B cell (primary cell): Measurements from ENCODE around the gene ADARB2. TPM values are rescaled to one million over a fixed set of nuclear protein-coding genes. Genes with fewer than 3 reads are reported as not detected.

Source experiments
- ATAC-seq: fragments of 200-7000 bp; cut with Tn5 transposase; one replicate; pipeline ENCODE4 v1.10.0; 2021; ENCODE audit warnings: low read depth, mild to moderate bottlenecking, moderate number of reproducible peaks, moderate library complexity
- CTCF ChIA-PET: fragments of 350-600 bp; sonication (Branson Sonifier 250); formaldehyde crosslinking; loops from one replicate; lab custom pipeline; 2021; ENCODE audit warnings: antibody characterized with exemption, inconsistent platforms; lab: Charles Lee
- POLR2A ChIA-PET: fragments of 350-600 bp; sonication (Branson Sonifier 250); formaldehyde crosslinking; loops from one replicate; lab custom pipeline; 2021; ENCODE audit warnings: antibody characterized with exemption; lab: Charles Lee
- DNase-seq: peaks from one replicate; pipeline ENCODE4 v3.0.0; 2013
- H2AFZ ChIP-seq: 2 replicates; pipeline ENCODE4 v1.6.1; 2012; ENCODE audit warnings: mild to moderate bottlenecking, low read depth, low read length; ENCODE audit not compliant: insufficient read depth, poor library complexity, severe bottlenecking
- H3K27ac ChIP-seq, 2 donors: 1 replicate in 1 of 2; 2 replicates in 1 of 2; pipeline ENCODE4 v1.5.1; 2012 to 2013; ENCODE audit warnings: low read length in 2 of 2, mild to moderate bottlenecking in 2 of 2, moderate library complexity in 1 of 2
- H3K27me3 ChIP-seq, 4 experiments: fragments of 200-600 bp in 1 of 4; sonication (generic) in 1 of 4; replicated peaks in 1 of 4; 1 replicate in 2 of 4; 2 replicates in 2 of 4; pipeline versions ENCODE4 v1.6.1 to v1.7.0; 2013 to 2016; ENCODE audit warnings: low read length in 3 of 4, mild to moderate bottlenecking in 2 of 4, mixed read lengths in 1 of 4, moderate library complexity in 1 of 4; ENCODE audit not compliant: insufficient read depth in 4 of 4, control insufficient read depth in 3 of 4; ENCODE audit errors: control extremely low read depth in 1 of 4
- H3K36me3 ChIP-seq, 2 experiments: replicated peaks in 1 of 2; 1 replicate in 1 of 2; 2 replicates in 1 of 2; pipeline versions ENCODE4 v1.6.1 to v1.7.1; 2013; ENCODE audit warnings: low read length in 1 of 2; ENCODE audit not compliant: insufficient read depth in 2 of 2, control insufficient read depth in 1 of 2; ENCODE audit errors: control extremely low read depth in 1 of 2, extremely low read depth in 1 of 2
- H3K4me1 ChIP-seq, 2 donors: fragments of 200-600 bp in 1 of 2; sonication (generic) in 1 of 2; 1 replicate in 1 of 2; 2 replicates in 1 of 2; pipeline versions ENCODE4 v1.5.1 to v1.6.1; 2013 to 2017; ENCODE audit warnings: low read length in 2 of 2; ENCODE audit not compliant: control insufficient read depth in 2 of 2, insufficient read depth in 2 of 2
- H3K4me2 ChIP-seq: replicated peaks from 2 replicates; pipeline ENCODE3; 2012; ENCODE audit warnings: mild to moderate bottlenecking, low read depth, low read length; ENCODE audit not compliant: poor library complexity, severe bottlenecking
- H3K4me3 ChIP-seq, 5 experiments: fragments of 200-600 bp in 1 of 5; sonication (generic) in 1 of 5; 1 replicate in 3 of 5; 2 replicates in 2 of 5; pipeline versions ENCODE4 v1.5.1 to v1.7.0; 2011 to 2016; ENCODE audit warnings: low read length in 4 of 5, mild to moderate bottlenecking in 4 of 5, low read depth in 2 of 5, control low read depth in 1 of 5, moderate library complexity in 1 of 5; ENCODE audit not compliant: insufficient read depth in 1 of 5; ENCODE audit errors: control extremely low read depth in 1 of 5, extremely low read depth in 1 of 5
- H3K79me2 ChIP-seq: fragments of 200-600 bp; sonication (generic); one replicate; pipeline ENCODE4 v1.6.0; 2016; ENCODE audit warnings: low read length; ENCODE audit not compliant: control insufficient read depth, insufficient read depth
- H3K9ac ChIP-seq: fragments of 200-600 bp; sonication (generic); 2 replicates; pipeline ENCODE4 v1.6.1; 2017; ENCODE audit warnings: mild to moderate bottlenecking, low read length, moderate library complexity
- H3K9me3 ChIP-seq, 3 donors: one replicate each; pipeline versions ENCODE4 v1.6.1 to v1.7.1; 2013; ENCODE audit warnings: low read length in 2 of 3; ENCODE audit not compliant: control insufficient read depth in 2 of 3, insufficient read depth in 1 of 3; ENCODE audit errors: control extremely low read depth in 1 of 3
- H4K20me1 ChIP-seq: 2 replicates; pipeline ENCODE4 v1.6.0; 2012; ENCODE audit warnings: mild to moderate bottlenecking, low read length; ENCODE audit not compliant: insufficient read depth, control insufficient read depth, poor library complexity, severe bottlenecking
- H3K27ac Mint-ChIP-seq: one replicate; pipeline ENCODE4 v1.8.0; 2021; ENCODE audit warnings: mixed read lengths
- H3K27me3 Mint-ChIP-seq: one replicate; pipeline ENCODE4 v1.8.0; 2021; ENCODE audit warnings: mixed read lengths
- H3K4me1 Mint-ChIP-seq: one replicate; pipeline ENCODE4 v1.8.0; 2021; ENCODE audit warnings: mixed read lengths
- H3K4me3 Mint-ChIP-seq: one replicate; pipeline ENCODE4 v1.8.0; 2021; ENCODE audit warnings: mixed read lengths
- H3K9me3 Mint-ChIP-seq: one replicate; pipeline ENCODE4 v1.8.0; 2022; ENCODE audit warnings: mixed read lengths; ENCODE audit not compliant: insufficient read depth
- EZH2 ChIP-seq: IDR thresholded peaks from 2 replicates; pipeline ENCODE4 v1.6.1; 2012; ENCODE audit warnings: borderline replicate concordance, low read depth, mild to moderate bottlenecking, moderate library complexity, low read length; ENCODE audit not compliant: insufficient read depth, poor library complexity, severe bottlenecking
- WGBS: methylation state at CpG from one replicate; pipeline ENCODE4 v1.1.5; 2013; ENCODE audit warnings: missing lambda C conversion rate; ENCODE audit not compliant: insufficient coverage; 5-methylcytosine and 5-hydroxymethylcytosine counted together
- intact Hi-C: fragments of 100-400 bp; cut with micrococcal nuclease; formaldehyde crosslinking; loops from one replicate; pipeline ENCODE4 v1.10.0; 2022
- polyA plus RNA-seq: library from polyadenylated mRNA; depleted of rRNA; stranded (reverse); fragments of >200 nt; gene quantifications from 2 replicates; pipeline ENCODE4 v1.2.3, GENCODE V29; 2012
- total RNA-seq, 2 donors: library from RNA; stranded (reverse); fragments of 120-200 nt in 1 of 2; gene quantifications; 1 replicate in 1 of 2; 2 replicates in 1 of 2; pipeline versions ENCODE4 v1.2.3 to v1.2.4, GENCODE V29; 2013 to 2022

ADARB2 gene
- total and polyA plus RNA-seq, 2 donors (not counting 1 experiment from before 2014, with no cell fraction given), result 0.13 to 0.96 TPM

DNA sequence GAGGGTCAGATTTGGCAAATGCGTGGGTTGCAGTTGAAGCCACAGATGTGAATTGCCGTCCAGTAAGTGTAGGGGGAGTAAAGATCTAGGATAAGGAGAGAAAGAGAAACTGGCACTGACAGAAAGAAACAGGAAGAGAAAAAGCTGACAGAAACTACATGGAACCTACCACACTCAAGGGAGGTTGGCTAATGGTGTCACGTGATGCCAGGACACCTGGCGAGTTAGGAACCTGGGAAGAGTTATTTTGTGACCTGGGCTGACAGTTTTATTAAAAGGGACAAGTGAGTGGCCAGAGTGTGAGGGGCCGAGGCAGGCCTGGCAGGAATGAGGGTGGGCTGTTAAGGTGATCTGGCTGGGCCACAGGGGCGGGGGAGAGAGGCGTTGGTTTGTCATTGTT is 188.7 kb downstream of the ADARB2 start:
- Histone ChIP-seq H3K4me1 (peaks cover 0 to 5% of the 10 kb centered on the region in 2 donors), H3K4me3 (no peak overlapping the region), H3K9me3 (peaks cover 0 to 19% (median 0%) of the 10 kb centered on the region in 3 donors), H3K27me3 (no peaks in the 10 kb centered on the region), H3K9ac (no peak overlapping the region), H3K79me2 (no peaks in the 10 kb centered on the region), H4K20me1 (no peaks in the 10 kb centered on the region), H3K36me3 (no peaks in the 10 kb centered on the region), H3K4me2 (no peak overlapping the region), H3K27ac (no peak overlapping the region), H2AFZ (peak overlapping the region; percentile 15)
- DNase-seq, result no peak
- Mint-ChIP-seq H3K9me3 (no peaks in the 10 kb centered on the region), H3K27ac (no peak overlapping the region), H3K4me3 (no peak overlapping the region), H3K4me1 (peaks cover 12% of the 10 kb centered on the region), H3K27me3 (peaks cover 4% of the 10 kb centered on the region)
- CTCF ChIA-PET, result no interaction called here
- intact Hi-C loops, result no loop called here
- 70% methylated on average over 7 of the region's 7 CpGs for WGBS
- POLR2A ChIA-PET, result no interaction called here
- no peak for ATAC-seq
- no peak for TF ChIP-seq EZH2

DNA sequence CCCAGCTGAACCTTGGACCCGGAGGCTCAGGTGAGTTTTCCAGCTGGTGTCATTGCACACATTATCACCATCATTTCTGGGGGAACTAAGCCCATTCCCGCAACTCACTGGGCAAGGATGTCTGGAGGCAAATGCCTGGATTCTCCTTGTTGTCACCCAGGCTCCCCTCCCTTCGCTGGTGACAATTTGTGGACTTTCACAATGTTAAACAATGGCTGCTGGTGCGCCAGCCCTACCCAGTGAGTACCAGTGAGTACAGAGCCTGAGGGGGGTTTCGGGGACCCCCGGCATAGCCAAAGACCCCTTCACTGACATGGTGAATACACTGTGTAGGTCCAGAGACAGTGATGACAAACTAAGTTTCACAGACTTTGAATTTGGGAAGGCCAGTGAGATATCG is 189.2 kb downstream of the ADARB2 start:
- H3K9me3 Mint-ChIP-seq, result no peaks in the 10 kb centered on the region
- peaks cover 12% of the 10 kb centered on the region for H3K4me1 Mint-ChIP-seq
- H3K79me2 ChIP-seq, result no peaks in the 10 kb centered on the region
- H3K4me3 ChIP-seq, result no peak overlapping the region
- ATAC-seq (no peak), DNase-seq (no peak)
- WGBS, result 90% methylated on average over 7 of the region's 7 CpGs
- H3K9ac ChIP-seq, result no peak overlapping the region
- no peaks in the 10 kb centered on the region for H3K27me3 ChIP-seq
- peaks cover 4% of the 10 kb centered on the region for H3K27me3 Mint-ChIP-seq
- H2AFZ ChIP-seq, result peak overlapping the region; percentile 15
- ChIA-PET CTCF (no interaction called here), POLR2A (no interaction called here)
- H3K4me2 ChIP-seq, result no peak overlapping the region
- no peaks in the 10 kb centered on the region for H3K36me3 ChIP-seq
- no peak overlapping the region for H3K27ac Mint-ChIP-seq
- peaks cover 0 to 19% (median 0%) of the 10 kb centered on the region in 3 donors for H3K9me3 ChIP-seq
- no peak for TF ChIP-seq EZH2
- H3K4me3 Mint-ChIP-seq, result no peak overlapping the region
- H3K4me1 ChIP-seq, result peaks cover 0 to 5% of the 10 kb centered on the region in 2 donors
- intact Hi-C loops, result no loop called here
- no peaks in the 10 kb centered on the region for H4K20me1 ChIP-seq
- H3K27ac ChIP-seq, result no peak overlapping the region
